ENCODE results near the gene TNN. TPM values are rescaled to one million over a fixed set of nuclear protein-coding genes. Genes with fewer than 3 reads are reported as not detected.

TNN gene
- total and polyA plus RNA-seq, 7 experiments from 2014 or later: not detected

DNA sequence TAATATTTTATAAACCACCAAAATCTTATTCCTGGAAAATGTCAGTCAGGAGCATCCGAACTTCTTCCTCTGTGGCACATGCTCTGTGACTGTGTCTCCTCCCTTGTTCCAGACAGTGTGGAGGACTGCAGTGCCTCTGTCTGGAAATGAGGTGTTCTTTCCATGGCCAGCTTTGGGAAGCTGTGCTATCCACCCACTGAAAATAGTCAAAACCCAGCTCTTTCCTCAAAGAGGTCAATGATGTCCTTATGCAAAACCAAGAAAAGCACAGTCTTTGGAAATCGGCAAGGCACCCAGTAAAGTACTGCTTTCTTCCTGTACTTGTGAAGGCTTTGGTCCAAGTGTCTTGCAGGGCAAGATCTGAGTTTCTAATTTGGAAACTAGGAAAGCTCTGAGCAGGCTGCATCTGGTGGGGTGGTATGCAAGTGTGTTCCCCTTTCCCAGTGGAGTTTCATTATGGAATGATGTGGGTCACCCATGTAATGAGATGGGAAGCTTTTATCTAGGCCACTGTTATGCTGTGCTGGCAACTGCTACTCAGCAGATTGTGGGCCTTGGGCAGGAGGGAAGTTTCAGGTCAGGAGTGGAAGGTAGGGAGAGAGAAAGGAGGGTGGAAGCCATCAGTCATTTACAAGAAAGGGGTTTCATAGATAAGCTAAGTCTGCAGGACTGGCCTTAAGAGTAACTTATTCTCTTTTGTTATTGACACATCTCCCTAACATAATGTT, 119.0 kb downstream of the TNN start:
- no peaks in the 10 kb centered on the region for H3K9me3 Mint-ChIP-seq
- Histone ChIP-seq H3K4me1 (ENCODE audit: control insufficient read depth in 2 of 2, insufficient read depth in 2 of 2, low read length in 2 of 2) (peaks cover 83 to 93% of the 10 kb centered on the region in 2 donors), H3K36me3 (ENCODE audit: control insufficient read depth in 2 of 3, insufficient read depth in 3 of 3, low read length in 3 of 3) (no peaks in the 10 kb centered on the region), H3K9me3 (ENCODE audit: control insufficient read depth in 2 of 3, low read length in 3 of 3) (no peaks in the 10 kb centered on the region), H3K27ac (ENCODE audit: low read depth, low read length) (no peak overlapping the region), H3K27me3 (ENCODE audit: control insufficient read depth in 2 of 2, insufficient read depth in 2 of 2, low read length in 2 of 2) (no peaks in the 10 kb centered on the region), H3K4me3 (ENCODE audit: low read length) (no peak overlapping the region)
- peaks cover 77 to 100% (median 97%) of the 10 kb centered on the region in 7 donors for H3K4me1 Mint-ChIP-seq
- no peaks in the 10 kb centered on the region for H3K27me3 Mint-ChIP-seq
- ChIA-PET POLR2A (interaction anchor here (0.7 to 2.5 kb wide), 5 partner anchors 14 to 78 kb away, joined by 3 to 11 read pairs (median 4); no protein-coding TSS in a partner anchor), CTCF (interaction anchor here (0.9 to 2.2 kb wide), 3 partner anchors 23 to 40 kb away, joined by 3 to 12 read pairs (median 4); no protein-coding TSS in a partner anchor)
- DNase-seq: no peak
- peak overlapping the region; percentile 19 to 94 (median 73) for H3K27ac Mint-ChIP-seq
- ATAC-seq: no peak
- H3K36me3 Mint-ChIP-seq: peaks cover 17 to 75% (median 40%) of the 10 kb centered on the region in 5 donors
- peak overlapping the region; percentile 12 to 96 (median 51) for H3K4me3 Mint-ChIP-seq
- intact Hi-C loops (cut with micrococcal nuclease): no loop called here

- H3K36me3 Mint-ChIP-seq: peaks cover 8 to 63% (median 26%) of the 10 kb centered on the region in 5 donors
- DNase-seq: peak in 8 of 9 donors; percentile 55 to 77 (median 68)
- H3K4me1 ChIP-seq (ENCODE audit: control insufficient read depth in 2 of 2, insufficient read depth in 2 of 2, low read length in 2 of 2): peaks cover 68 to 73% of the 10 kb centered on the region in 2 donors
- H3K27ac ChIP-seq (ENCODE audit: low read depth, low read length): peak overlapping the region; percentile 65
- H3K27me3 ChIP-seq (ENCODE audit: control insufficient read depth in 2 of 2, insufficient read depth in 2 of 2, low read length in 2 of 2): no peaks in the 10 kb centered on the region
- ATAC-seq: peak; percentile 73
- ChIA-PET CTCF (interaction anchor here (0.6 to 1.9 kb wide), 9 partner anchors 14 to 330 kb away, joined by 3 to 8 read pairs (median 3); no protein-coding TSS in a partner anchor), POLR2A (interaction anchor here (0.8 to 3.3 kb wide), 7 partner anchors 9 to 166 kb away, joined by 3 to 17 read pairs (median 5); partner anchors contain the start of gene MRPS14)
- H3K4me1 Mint-ChIP-seq: peaks cover 62 to 84% (median 77%) of the 10 kb centered on the region in 7 donors
- intact Hi-C loops (cut with micrococcal nuclease): loop anchor here (1.0 to 2.0 kb wide), 5 partner anchors 20 to 190 kb away; partner anchors contain the start of genes CACYBP (in 1 of the 2) and MRPS14 (in 1 of the 2)
- H3K4me3 Mint-ChIP-seq: peak overlapping the region; percentile 89 to 100 (median 97)
- no peaks in the 10 kb centered on the region for H3K9me3 Mint-ChIP-seq
- peak overlapping the region; percentile 90 for H3K4me3 ChIP-seq (ENCODE audit: low read length)
- no peaks in the 10 kb centered on the region for H3K9me3 ChIP-seq (ENCODE audit: control insufficient read depth in 2 of 3, low read length in 3 of 3)
- no peaks in the 10 kb centered on the region for H3K27me3 Mint-ChIP-seq
- H3K27ac Mint-ChIP-seq: peak overlapping the region; percentile 73 to 97 (median 92)
- peaks cover 0 to 6% (median 0%) of the 10 kb centered on the region in 3 experiments for H3K36me3 ChIP-seq (ENCODE audit: control insufficient read depth in 2 of 3, insufficient read depth in 3 of 3, low read length in 3 of 3)
Observed at GRCh38 chr1:175188936-175189335, 121.3 kb downstream of the TNN start.

DNA sequence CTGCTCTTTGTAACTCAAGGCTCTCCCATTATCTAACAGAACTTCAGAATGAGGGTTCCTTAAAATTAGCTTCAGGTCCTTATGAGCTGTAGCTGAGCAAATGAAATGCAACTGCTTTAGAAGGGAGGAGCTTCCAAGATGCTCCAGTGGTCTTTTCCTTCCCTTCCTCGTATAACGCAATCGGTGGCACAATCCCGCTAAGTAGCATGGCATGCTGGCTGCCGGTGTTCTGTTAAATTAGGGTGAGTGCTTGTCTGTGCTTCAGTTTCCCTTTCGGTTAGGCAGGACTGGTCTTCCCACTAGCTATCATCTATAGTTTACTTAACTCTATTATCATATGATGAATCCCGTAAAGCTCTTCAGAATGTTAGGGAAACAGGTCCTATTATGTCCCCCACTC, 124.0 kb downstream of the TNN start:
- Histone ChIP-seq H3K36me3 (ENCODE audit: control insufficient read depth in 2 of 3, insufficient read depth in 3 of 3, low read length in 3 of 3) (peaks cover 0 to 6% (median 0%) of the 10 kb centered on the region in 3 experiments), H3K9me3 (ENCODE audit: control insufficient read depth in 2 of 3, low read length in 3 of 3) (no peaks in the 10 kb centered on the region), H3K27ac (ENCODE audit: low read depth, low read length) (peak overlapping the region; percentile 80), H3K4me3 (ENCODE audit: low read length) (peak overlapping the region; percentile 90), H3K4me1 (ENCODE audit: control insufficient read depth in 2 of 2, insufficient read depth in 2 of 2, low read length in 2 of 2) (peaks cover 47 to 49% of the 10 kb centered on the region in 2 donors), H3K27me3 (ENCODE audit: control insufficient read depth in 2 of 2, insufficient read depth in 2 of 2, low read length in 2 of 2) (no peaks in the 10 kb centered on the region)
- H3K36me3 Mint-ChIP-seq: peaks cover 4 to 47% (median 10%) of the 10 kb centered on the region in 5 donors
- intact Hi-C loops (cut with micrococcal nuclease): loop anchor here (1.0 to 10.0 kb wide), 11 partner anchors 11 to 1324 kb away; partner anchors contain the start of genes ZBTB37 (in 2 of the 2), CACYBP (in 1 of the 2), COP1 (in 1 of the 2) and GAS5 (in 1 of the 2)
- peak in 7 of 9 donors; percentile 32 to 50 (median 43) for DNase-seq
- peak overlapping the region; percentile 89 to 100 (median 97) for H3K4me3 Mint-ChIP-seq
- peak; percentile 52 for ATAC-seq
- ChIA-PET POLR2A (interaction anchor here (0.8 to 5.4 kb wide), 7 partner anchors 9 to 225 kb away, joined by 3 to 42 read pairs (median 5); partner anchors contain the start of gene CACYBP), CTCF (interaction anchor here (0.6 to 1.8 kb wide), 8 partner anchors 9 to 162 kb away, joined by 3 to 12 read pairs (median 4); no protein-coding TSS in a partner anchor)
- H3K9me3 Mint-ChIP-seq: no peaks in the 10 kb centered on the region
- H3K4me1 Mint-ChIP-seq: peaks cover 46 to 70% (median 58%) of the 10 kb centered on the region in 7 donors
- peak overlapping the region; percentile 73 to 97 (median 92) for H3K27ac Mint-ChIP-seq
- H3K27me3 Mint-ChIP-seq: no peaks in the 10 kb centered on the region

DNA sequence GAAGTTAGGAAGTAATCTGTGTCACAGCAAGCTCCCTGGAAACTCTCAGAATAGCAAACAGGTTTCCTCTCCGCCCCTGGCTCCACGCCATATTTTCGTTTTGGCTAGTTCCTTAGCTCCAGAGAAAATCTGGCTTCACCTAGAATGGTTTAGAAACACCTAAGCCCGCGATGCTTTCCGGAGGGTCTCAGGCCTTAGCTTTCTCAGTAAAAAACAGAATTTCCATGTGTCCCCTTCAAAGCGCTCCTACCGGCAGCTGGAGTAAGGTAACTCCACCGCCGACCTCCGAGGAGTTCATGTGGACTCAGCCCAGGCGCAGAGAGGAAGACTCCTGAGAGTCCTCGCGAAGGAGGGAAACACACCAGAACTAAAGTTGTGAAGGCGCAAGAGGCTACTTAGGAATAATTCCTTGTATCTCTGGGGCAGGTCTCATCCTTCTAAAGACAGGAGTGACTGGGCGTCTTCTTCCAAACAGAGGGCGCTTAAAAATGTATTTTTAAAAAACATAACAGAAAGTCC, 124.5 kb downstream of the TNN start:
- H3K27me3 ChIP-seq (ENCODE audit: control insufficient read depth in 2 of 2, insufficient read depth in 2 of 2, low read length in 2 of 2): no peaks in the 10 kb centered on the region
- ChIA-PET POLR2A (interaction anchor here (0.8 to 5.4 kb wide), 7 partner anchors 9 to 226 kb away, joined by 3 to 42 read pairs (median 5); partner anchors contain the start of gene CACYBP), CTCF (interaction anchor here (0.6 to 1.8 kb wide), 8 partner anchors 9 to 163 kb away, joined by 3 to 12 read pairs (median 4); no protein-coding TSS in a partner anchor)
- H3K9me3 ChIP-seq (ENCODE audit: control insufficient read depth in 2 of 3, low read length in 3 of 3): no peaks in the 10 kb centered on the region
- H3K27ac ChIP-seq (ENCODE audit: low read depth, low read length): peak overlapping the region; percentile 80
- H3K27me3 Mint-ChIP-seq: no peaks in the 10 kb centered on the region
- peak overlapping the region; percentile 73 to 97 (median 92) for H3K27ac Mint-ChIP-seq
- H3K4me3 Mint-ChIP-seq: peak overlapping the region; percentile 89 to 100 (median 97)
- H3K9me3 Mint-ChIP-seq: no peaks in the 10 kb centered on the region
- H3K36me3 Mint-ChIP-seq: peaks cover 0 to 42% (median 7%) of the 10 kb centered on the region in 5 donors
- intact Hi-C loops (cut with micrococcal nuclease): loop anchor here (1.0 to 10.0 kb wide), 8 partner anchors 12 to 1325 kb away; partner anchors contain the start of genes CACYBP (in 1 of the 2), GAS5 (in 1 of the 2), MRPS14 (in 1 of the 2) and ZBTB37 (in 1 of the 2)
- peaks cover 0 to 6% (median 0%) of the 10 kb centered on the region in 3 experiments for H3K36me3 ChIP-seq (ENCODE audit: control insufficient read depth in 2 of 3, insufficient read depth in 3 of 3, low read length in 3 of 3)
- H3K4me1 Mint-ChIP-seq: peaks cover 41 to 67% (median 53%) of the 10 kb centered on the region in 7 donors
- peak overlapping the region; percentile 90 for H3K4me3 ChIP-seq (ENCODE audit: low read length)
- peak; percentile 25 for ATAC-seq
- DNase-seq: peak in 7 of 9 donors; percentile 19 to 39 (median 33)
- H3K4me1 ChIP-seq (ENCODE audit: control insufficient read depth in 2 of 2, insufficient read depth in 2 of 2, low read length in 2 of 2): peaks cover 42 to 44% of the 10 kb centered on the region in 2 donors

GRCh38 chr1:175192630-175193526, 125.2 kb downstream of the TNN start, which contains the start of gene KIAA0040:
Gene KIAA0040, minus strand, starts transcription at chr1:175192776. Its CDS starts 31,763 bp downstream, at chr1:175161013.
- Mint-ChIP-seq H3K4me1 (peaks cover 40 to 67% (median 53%) of the 10 kb centered on the region in 7 donors), H3K27me3 (no peaks in the 10 kb centered on the region), H3K36me3 (peaks cover 0 to 35% (median 0%) of the 10 kb centered on the region in 5 donors), H3K27ac (peak within 1 kb of the TSS; percentile 73 to 97 (median 92)), H3K9me3 (no peaks in the 10 kb centered on the region), H3K4me3 (peak within 1 kb of the TSS; percentile 89 to 100 (median 97))
- H3K4me3 ChIP-seq (ENCODE audit: low read length): peak within 1 kb of the TSS; percentile 90
- ChIA-PET POLR2A (interaction anchor here (0.8 to 5.4 kb wide), 3 partner anchors 16 to 194 kb away, joined by 3 to 42 read pairs (median 5); partner anchors contain the start of gene CACYBP), CTCF (interaction anchor here (0.7 to 1.8 kb wide), 5 partner anchors 10 to 41 kb away, joined by 3 to 6 read pairs (median 4); no protein-coding TSS in a partner anchor)
- H3K27ac ChIP-seq (ENCODE audit: low read depth, low read length): peak within 1 kb of the TSS; percentile 80
- peaks cover 38 to 43% of the 10 kb centered on the region in 2 donors for H3K4me1 ChIP-seq (ENCODE audit: control insufficient read depth in 2 of 2, insufficient read depth in 2 of 2, low read length in 2 of 2)
- no peaks in the 10 kb centered on the region for H3K9me3 ChIP-seq (ENCODE audit: control insufficient read depth in 2 of 3, low read length in 3 of 3)
- ATAC-seq (peak; percentile 78), DNase-seq (peak; percentile 25 to 66 (median 40))
- peaks cover 0 to 6% (median 0%) of the 10 kb centered on the region in 3 experiments for H3K36me3 ChIP-seq (ENCODE audit: control insufficient read depth in 2 of 3, insufficient read depth in 3 of 3, low read length in 3 of 3)
- H3K27me3 ChIP-seq (ENCODE audit: control insufficient read depth in 2 of 2, insufficient read depth in 2 of 2, low read length in 2 of 2): no peaks in the 10 kb centered on the region
- intact Hi-C loops (cut with micrococcal nuclease): loop anchor here (1.0 to 10.0 kb wide), 8 partner anchors 13 to 1326 kb away; partner anchors contain the start of genes CACYBP (in 1 of the 2), GAS5 (in 1 of the 2), MRPS14 (in 1 of the 2) and ZBTB37 (in 1 of the 2)
